Mesendoderm (in vitro differentiated cells): Measurements from ENCODE around the gene AOAH.

ENCODE experiments used
- DNase-seq: peaks from one replicate; pipeline ENCODE4 v3.0.0; 2013
- H2AK5ac ChIP-seq: 2 replicates; pipeline ENCODE4 v1.6.1; 2013; ENCODE audit warnings: low read length, inconsistent platforms
- H2BK120ac ChIP-seq: 2 replicates; pipeline ENCODE4 v1.6.1; 2013; ENCODE audit warnings: low read depth, mild to moderate bottlenecking, low read length, moderate library complexity, mixed read lengths
- H2BK15ac ChIP-seq: replicated peaks from 2 replicates; pipeline ENCODE4 v1.6.1; 2013; ENCODE audit warnings: low read depth, mild to moderate bottlenecking, moderate library complexity
- H2BK5ac ChIP-seq: 2 replicates; pipeline ENCODE4 v1.6.1; 2013; ENCODE audit warnings: low read length, inconsistent platforms
- H3K18ac ChIP-seq: 2 replicates; pipeline ENCODE4 v1.6.1; 2013; ENCODE audit warnings: mild to moderate bottlenecking, low read length, mixed read lengths
- H3K23ac ChIP-seq: one replicate; pipeline ENCODE4 v1.6.1; 2013; ENCODE audit warnings: low read length
- H3K27ac ChIP-seq: 2 replicates; pipeline ENCODE4 v1.5.1; 2013; ENCODE audit warnings: low read depth, mild to moderate bottlenecking, inconsistent platforms, low read length, moderate library complexity
- H3K27me3 ChIP-seq: 2 replicates; pipeline ENCODE4 v1.6.1; 2013; ENCODE audit warnings: low read length, control low read depth, mild to moderate bottlenecking, inconsistent platforms; ENCODE audit not compliant: insufficient read depth, poor library complexity
- H3K36me3 ChIP-seq: 2 replicates; pipeline ENCODE4 v1.6.1; 2013; ENCODE audit warnings: low read length, inconsistent platforms; ENCODE audit not compliant: control insufficient read depth, insufficient read depth
- H3K4ac ChIP-seq: one replicate; pipeline ENCODE4 v1.6.1; 2013; ENCODE audit warnings: low read depth, mild to moderate bottlenecking, low read length, moderate library complexity
- H3K4me1 ChIP-seq: 2 replicates; pipeline ENCODE4 v1.6.1; 2013; ENCODE audit warnings: low read depth, low read length, inconsistent platforms; ENCODE audit not compliant: control insufficient read depth
- H3K4me2 ChIP-seq: 2 replicates; pipeline ENCODE4 v1.6.1; 2013; ENCODE audit warnings: low read length
- H3K4me3 ChIP-seq: 2 replicates; pipeline ENCODE4 v1.5.1; 2013; ENCODE audit warnings: mild to moderate bottlenecking, low read length
- H3K56ac ChIP-seq: one replicate; pipeline ENCODE4 v1.6.1; 2013; ENCODE audit warnings: low read length
- H3K79me1 ChIP-seq: 2 replicates; pipeline ENCODE4 v1.6.1; 2013; ENCODE audit warnings: low read length, inconsistent platforms
- H3K79me2 ChIP-seq: 2 replicates; pipeline ENCODE4 v1.6.1; 2013; ENCODE audit warnings: mild to moderate bottlenecking, low read length; ENCODE audit not compliant: control insufficient read depth, insufficient read depth
- H3K9ac ChIP-seq: 2 replicates; pipeline ENCODE4 v1.6.1; 2013; ENCODE audit warnings: low read length, inconsistent platforms
- H4K5ac ChIP-seq: one replicate; pipeline ENCODE4 v1.6.1; 2013; ENCODE audit warnings: low read length
- H4K8ac ChIP-seq: one replicate; pipeline ENCODE4 v1.6.1; 2013; ENCODE audit warnings: low read depth, mild to moderate bottlenecking, control low read depth, low read length, moderate library complexity
- WGBS: extraction: QIAGEN DNeasy Blood & Tissue Kit; methylation state at CpG from one replicate; pipeline ENCODE4 v1.1.7; 2013; ENCODE audit warnings: low lambda C conversion rate, missing lambda C conversion rate; ENCODE audit not compliant: insufficient coverage; ENCODE audit errors: extremely low coverage; 5-methylcytosine and 5-hydroxymethylcytosine counted together

Gene AOAH

DNA sequence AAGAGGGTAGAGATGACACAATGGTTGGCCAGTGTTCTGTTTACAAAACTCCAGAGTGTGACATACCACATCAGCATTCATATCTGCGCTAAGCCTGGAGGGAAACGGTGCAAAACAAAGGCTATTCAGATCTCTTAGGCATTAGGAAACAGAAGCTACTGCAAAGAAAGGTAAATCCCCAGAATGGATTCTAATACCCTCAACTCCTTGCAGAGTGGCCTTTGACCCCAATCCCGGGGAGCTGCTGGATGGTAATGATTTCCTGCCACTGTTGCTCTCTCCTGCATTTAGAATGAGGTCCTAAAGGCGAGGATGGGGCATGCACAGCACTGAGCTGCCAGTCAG lies 65.2 kb downstream of the AOAH start:
- Histone ChIP-seq H2BK5ac (no peak overlapping the region), H3K27ac (peak overlapping the region; percentile 74), H3K4me1 (peaks cover 17% of the 10 kb centered on the region), H3K79me2 (no peaks in the 10 kb centered on the region), H2AK5ac (no peak overlapping the region), H3K23ac (no peak overlapping the region), H4K5ac (no peak overlapping the region), H3K9ac (no peak overlapping the region), H3K4ac (no peak overlapping the region), H3K18ac (peak overlapping the region; percentile 28), H3K4me2 (no peak overlapping the region), H2BK15ac (no peak overlapping the region), H3K27me3 (no peaks in the 10 kb centered on the region), H2BK120ac (no peak overlapping the region), H3K56ac (peak overlapping the region; percentile 44), H3K36me3 (no peaks in the 10 kb centered on the region), H3K4me3 (no peak overlapping the region), H3K79me1 (no peaks in the 10 kb centered on the region), H4K8ac (no peak overlapping the region)
- no CpG with 5 or more reads among the region's 4 CpGs for WGBS
- DNase-seq = peak; percentile 88

DNA sequence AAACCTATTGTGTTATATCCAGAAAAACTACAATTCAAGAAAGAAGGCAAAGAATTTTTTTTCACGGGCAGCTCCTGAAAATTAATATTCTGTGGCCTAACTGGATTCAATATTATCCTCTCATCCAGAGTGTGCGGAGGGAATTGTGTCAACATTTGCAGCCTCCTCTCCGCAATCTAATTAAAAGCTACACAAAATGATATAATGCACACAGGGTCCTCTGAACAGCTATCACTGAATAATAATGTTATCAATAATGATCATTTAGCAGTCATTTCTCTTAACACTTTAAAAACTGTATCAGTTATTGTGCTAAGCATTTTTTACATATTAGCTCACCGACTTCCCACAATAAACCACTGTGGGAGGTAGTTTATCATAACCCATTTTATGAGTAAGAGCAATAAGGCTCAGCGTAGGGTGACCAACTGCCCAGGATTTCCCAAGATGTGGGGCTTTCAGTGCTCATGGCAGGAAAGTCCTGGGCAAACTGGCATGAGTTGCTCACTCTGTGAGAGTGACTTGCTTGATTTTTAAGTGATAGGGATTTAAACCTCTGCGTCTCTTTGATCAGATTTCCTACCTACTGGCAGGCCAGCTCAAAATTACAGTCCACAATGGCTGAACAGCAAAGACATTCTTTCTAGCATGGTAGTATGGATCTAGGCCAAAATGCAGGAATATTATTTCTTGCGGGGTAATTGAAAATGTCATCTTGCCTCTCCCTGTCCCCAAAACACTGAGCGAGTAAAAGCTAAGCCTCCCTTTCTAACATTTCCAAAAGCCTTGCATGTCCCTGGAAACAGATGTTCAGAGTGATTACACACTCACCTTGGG lies 65.7 kb downstream of the AOAH start:
- peak overlapping the region; percentile 34 for H3K18ac ChIP-seq
- no peaks in the 10 kb centered on the region for H3K79me2 ChIP-seq
- peak overlapping the region; percentile 31 for H3K56ac ChIP-seq
- peaks cover 21% of the 10 kb centered on the region for H3K4me1 ChIP-seq
- no peaks in the 10 kb centered on the region for H3K36me3 ChIP-seq
- no peak overlapping the region for H3K4ac ChIP-seq
- H4K8ac ChIP-seq = no peak overlapping the region
- peak overlapping the region; percentile 33 for H2BK5ac ChIP-seq
- no peaks in the 10 kb centered on the region for H3K79me1 ChIP-seq
- DNase-seq = no peak
- no peak overlapping the region for H3K4me3 ChIP-seq
- WGBS = no CpG with 5 or more reads among the region's 8 CpGs
- H2BK15ac ChIP-seq = no peak overlapping the region
- H3K4me2 ChIP-seq = no peak overlapping the region
- no peak overlapping the region for H3K23ac ChIP-seq
- no peak overlapping the region for H2BK120ac ChIP-seq
- peak overlapping the region; percentile 74 for H3K27ac ChIP-seq
- no peak overlapping the region for H3K9ac ChIP-seq
- H4K5ac ChIP-seq = no peak overlapping the region
- H2AK5ac ChIP-seq = no peak overlapping the region
- no peaks in the 10 kb centered on the region for H3K27me3 ChIP-seq

- H2BK15ac ChIP-seq = no peak overlapping the region
- H3K4me3 ChIP-seq = no peak overlapping the region
- no peak overlapping the region for H2AK5ac ChIP-seq
- no peaks in the 10 kb centered on the region for H3K79me2 ChIP-seq
- H3K4me2 ChIP-seq = no peak overlapping the region
- no peak overlapping the region for H4K5ac ChIP-seq
- no peaks in the 10 kb centered on the region for H3K79me1 ChIP-seq
- H3K23ac ChIP-seq = no peak overlapping the region
- H4K8ac ChIP-seq = no peak overlapping the region
- H2BK120ac ChIP-seq = peak overlapping the region; percentile 34
- H3K18ac ChIP-seq = peak overlapping the region; percentile 68
- no peak for DNase-seq
- no peaks in the 10 kb centered on the region for H3K36me3 ChIP-seq
- H3K27ac ChIP-seq = no peak overlapping the region
- no peak overlapping the region for H3K4ac ChIP-seq
- H2BK5ac ChIP-seq = no peak overlapping the region
- WGBS = no CpG with 5 or more reads among the region's 8 CpGs
- H3K27me3 ChIP-seq = no peaks in the 10 kb centered on the region
- H3K9ac ChIP-seq = no peak overlapping the region
- peak overlapping the region; percentile 30 for H3K56ac ChIP-seq
- H3K4me1 ChIP-seq = peaks cover 21% of the 10 kb centered on the region
Measured at GRCh38 chr7:36657036-36657660, 67.1 kb downstream of the AOAH start.

DNA sequence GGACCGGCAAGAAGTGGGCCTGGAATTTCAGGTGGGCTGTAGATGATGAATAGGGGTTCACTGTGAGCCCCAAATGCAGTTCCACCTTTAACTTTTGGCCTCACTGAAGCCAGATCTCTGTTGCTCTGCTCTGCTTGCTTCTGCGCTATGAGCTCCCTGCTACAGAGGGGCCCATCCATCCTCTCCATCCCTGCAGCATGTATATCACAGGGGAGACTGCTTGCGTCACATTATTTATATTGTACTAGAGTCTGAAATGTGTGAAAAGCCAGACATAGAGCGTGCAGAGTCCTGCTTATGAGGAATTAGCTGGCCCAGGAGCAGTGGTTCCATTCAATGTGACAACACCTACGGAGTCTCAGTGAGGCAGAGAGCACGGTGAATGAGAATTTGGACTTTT lies 69.9 kb downstream of the AOAH start:
- H3K4me1 ChIP-seq = peaks cover 18% of the 10 kb centered on the region
- no CpG with 5 or more reads among the region's 6 CpGs for WGBS

GRCh38 chr7:36653663-36654355 lies 70.5 kb downstream of the AOAH start:
- no peaks in the 10 kb centered on the region for H3K27me3 ChIP-seq
- H2BK15ac ChIP-seq = no peak overlapping the region
- H3K56ac ChIP-seq = no peak overlapping the region
- H3K4me1 ChIP-seq = peaks cover 12% of the 10 kb centered on the region
- H3K27ac ChIP-seq = no peak overlapping the region
- no peak overlapping the region for H2BK120ac ChIP-seq
- no peak overlapping the region for H3K9ac ChIP-seq
- no peak overlapping the region for H3K23ac ChIP-seq
- H3K79me2 ChIP-seq = no peaks in the 10 kb centered on the region
- no peak overlapping the region for H2AK5ac ChIP-seq
- no peak for DNase-seq
- H3K4ac ChIP-seq = no peak overlapping the region
- no peak overlapping the region for H3K4me3 ChIP-seq
- no peak overlapping the region for H3K18ac ChIP-seq
- no peaks in the 10 kb centered on the region for H3K36me3 ChIP-seq
- no peak overlapping the region for H4K8ac ChIP-seq
- H3K79me1 ChIP-seq = no peaks in the 10 kb centered on the region
- no peak overlapping the region for H2BK5ac ChIP-seq
- no peak overlapping the region for H4K5ac ChIP-seq
- no CpG with 5 or more reads among the region's 11 CpGs for WGBS
- no peak overlapping the region for H3K4me2 ChIP-seq

More for the DNA sequence above, 69.9 kb downstream of the AOAH start:
- no peak overlapping the region for H3K4me2 ChIP-seq
- no peaks in the 10 kb centered on the region for H3K79me1 ChIP-seq
- no peak overlapping the region for H2BK15ac ChIP-seq
- H2BK120ac ChIP-seq = no peak overlapping the region
- no peak overlapping the region for H2AK5ac ChIP-seq
- H4K8ac ChIP-seq = no peak overlapping the region
- no peaks in the 10 kb centered on the region for H3K36me3 ChIP-seq
- no peak overlapping the region for H3K23ac ChIP-seq
- no peak overlapping the region for H3K56ac ChIP-seq
- no peaks in the 10 kb centered on the region for H3K79me2 ChIP-seq
- H3K9ac ChIP-seq = no peak overlapping the region
- H3K4ac ChIP-seq = no peak overlapping the region
- no peaks in the 10 kb centered on the region for H3K27me3 ChIP-seq
- no peak overlapping the region for H3K27ac ChIP-seq
- no peak overlapping the region for H2BK5ac ChIP-seq
- DNase-seq = no peak
- H3K4me3 ChIP-seq = no peak overlapping the region
- H3K18ac ChIP-seq = no peak overlapping the region
- H4K5ac ChIP-seq = no peak overlapping the region
